NCI-H748 treated with DMSO at 0.1 percent for 48 hours (cell line): Measurements from ENCODE around the gene PKD2L1.
"Not testable (repeated sequence)": the region's sequence is repeated elsewhere in the genome, so short reads cannot be mapped to it uniquely, and the experiment has no call there.

Experiments used
- DNase-seq: peaks from one replicate; lab custom pipeline; 2025; lab: John Stamatoyannopoulos, UW

PKD2L1 gene

DNA sequence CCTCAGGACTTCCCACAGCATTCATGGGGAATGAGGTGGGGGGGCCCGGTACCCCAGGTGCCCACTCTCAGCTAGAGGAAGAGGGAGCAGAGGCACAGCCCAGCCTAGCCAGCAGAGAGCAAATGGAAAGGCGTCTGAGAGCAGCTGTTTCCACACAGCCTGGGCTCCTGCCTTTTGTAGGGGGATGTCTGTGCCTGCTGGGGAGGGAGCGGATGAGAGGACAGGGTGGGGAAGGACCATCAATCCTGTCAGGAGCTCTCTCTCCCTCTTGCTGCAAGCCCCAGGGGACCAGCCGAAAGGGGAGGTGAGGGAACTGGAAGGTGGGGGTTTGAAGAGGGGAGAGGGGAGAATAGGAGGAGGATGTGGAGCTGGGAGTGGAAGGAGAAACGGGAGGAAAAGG is at the start of gene PKD2L1:
Gene PKD2L1, minus strand, starts transcription at position 150 of the 400 bp plus-strand sequence. Its CDS starts 125 bp downstream, at position 25.
- DNase-seq = no peak

DNA sequence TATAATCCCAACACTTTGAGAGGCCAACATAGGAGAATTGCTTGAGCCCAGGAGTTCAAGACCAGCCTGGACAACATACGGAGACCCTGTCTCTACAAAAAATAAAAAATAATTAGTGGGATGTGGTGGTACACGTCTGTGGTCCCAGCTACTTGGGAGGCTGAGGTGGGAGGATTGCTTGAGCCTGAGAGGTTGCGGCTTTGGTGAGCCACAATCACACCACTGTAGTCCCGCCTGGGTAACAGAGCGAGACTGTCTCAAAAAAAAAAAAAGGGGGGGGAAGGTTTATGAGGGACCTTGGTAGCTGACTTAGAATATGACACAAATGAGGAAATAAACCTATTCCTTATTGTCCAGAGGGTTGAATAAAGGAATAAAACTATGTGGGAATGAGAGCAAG is 47.8 kb upstream of the PKD2L1 start:
- DNase-seq = no peak

DNA sequence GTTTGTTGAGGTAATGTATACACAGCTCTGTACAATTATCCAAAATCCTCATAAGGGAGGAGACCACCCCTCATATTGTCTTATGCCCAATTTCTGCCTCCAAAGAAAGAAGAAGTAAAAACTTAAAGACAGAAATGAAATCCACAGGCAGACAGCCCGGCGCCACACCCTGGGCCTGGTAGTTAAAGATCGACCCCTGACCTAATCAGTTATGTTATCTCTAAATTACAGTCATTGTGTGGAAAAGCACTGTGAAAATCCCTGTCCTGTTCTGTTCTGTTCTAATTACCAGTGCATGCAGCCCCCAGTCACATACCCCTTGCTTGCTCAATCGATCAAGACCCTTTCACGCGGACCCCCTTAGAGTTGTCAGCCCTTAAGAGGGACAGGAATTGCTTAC is 46.6 kb upstream of the PKD2L1 start:
- not testable (repeated sequence) for DNase-seq

DNA sequence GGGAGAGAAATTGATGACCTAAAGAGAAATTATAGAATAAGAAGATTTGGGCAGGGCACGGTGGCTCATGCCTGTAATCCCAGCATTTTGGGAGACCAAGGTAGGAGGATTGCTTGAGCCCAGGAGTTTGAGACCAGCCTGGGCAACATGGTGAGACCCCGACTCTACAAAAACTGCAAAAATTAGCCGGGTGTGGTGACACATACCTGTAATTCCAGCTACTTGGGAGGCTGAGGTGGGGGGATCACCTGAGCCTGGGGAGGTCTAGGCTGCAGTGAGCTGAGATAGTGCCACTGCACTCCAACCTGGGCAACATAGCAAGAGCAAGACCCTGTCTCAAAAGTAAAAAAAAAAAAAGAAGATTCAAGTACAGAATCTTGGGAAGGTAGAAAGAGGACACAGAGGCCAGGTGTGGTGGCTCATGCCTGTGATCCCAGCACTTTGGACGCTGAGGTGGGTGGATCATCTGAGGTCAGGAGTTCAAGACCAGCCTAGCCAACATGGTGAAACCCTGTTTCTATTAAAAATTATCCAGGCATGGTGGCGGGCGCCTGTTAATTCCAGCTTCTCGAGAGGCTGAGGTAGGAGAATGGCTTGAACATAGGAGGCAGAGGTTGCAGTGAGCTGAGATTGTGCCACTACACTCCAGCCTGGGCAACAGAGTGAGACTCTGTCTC is 44.8 kb upstream of the PKD2L1 start:
- DNase-seq = not testable (repeated sequence)

DNA sequence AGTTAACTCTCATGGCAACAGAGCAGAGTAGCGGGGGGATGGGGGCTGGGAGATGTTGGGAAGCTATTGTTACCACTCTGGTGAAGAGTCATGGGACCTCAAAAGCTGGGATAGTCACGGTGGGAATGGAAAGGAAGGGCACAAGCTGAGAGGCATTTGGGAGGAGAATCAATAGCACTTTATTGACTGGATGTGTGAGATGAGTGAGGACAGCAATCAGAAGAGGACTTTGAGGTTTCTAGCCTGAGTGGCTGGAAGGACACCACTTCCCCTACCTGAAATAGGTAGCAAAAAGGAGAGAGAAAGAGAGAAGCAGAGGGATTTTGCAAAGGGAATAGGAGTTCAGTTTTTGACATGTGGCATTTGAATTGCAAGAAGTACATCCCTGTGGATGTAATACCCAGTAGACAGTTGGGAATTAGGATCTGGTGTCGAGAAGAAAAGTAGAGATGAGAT is 44.2 kb upstream of the PKD2L1 start:
- peak; percentile 12 for DNase-seq

DNA sequence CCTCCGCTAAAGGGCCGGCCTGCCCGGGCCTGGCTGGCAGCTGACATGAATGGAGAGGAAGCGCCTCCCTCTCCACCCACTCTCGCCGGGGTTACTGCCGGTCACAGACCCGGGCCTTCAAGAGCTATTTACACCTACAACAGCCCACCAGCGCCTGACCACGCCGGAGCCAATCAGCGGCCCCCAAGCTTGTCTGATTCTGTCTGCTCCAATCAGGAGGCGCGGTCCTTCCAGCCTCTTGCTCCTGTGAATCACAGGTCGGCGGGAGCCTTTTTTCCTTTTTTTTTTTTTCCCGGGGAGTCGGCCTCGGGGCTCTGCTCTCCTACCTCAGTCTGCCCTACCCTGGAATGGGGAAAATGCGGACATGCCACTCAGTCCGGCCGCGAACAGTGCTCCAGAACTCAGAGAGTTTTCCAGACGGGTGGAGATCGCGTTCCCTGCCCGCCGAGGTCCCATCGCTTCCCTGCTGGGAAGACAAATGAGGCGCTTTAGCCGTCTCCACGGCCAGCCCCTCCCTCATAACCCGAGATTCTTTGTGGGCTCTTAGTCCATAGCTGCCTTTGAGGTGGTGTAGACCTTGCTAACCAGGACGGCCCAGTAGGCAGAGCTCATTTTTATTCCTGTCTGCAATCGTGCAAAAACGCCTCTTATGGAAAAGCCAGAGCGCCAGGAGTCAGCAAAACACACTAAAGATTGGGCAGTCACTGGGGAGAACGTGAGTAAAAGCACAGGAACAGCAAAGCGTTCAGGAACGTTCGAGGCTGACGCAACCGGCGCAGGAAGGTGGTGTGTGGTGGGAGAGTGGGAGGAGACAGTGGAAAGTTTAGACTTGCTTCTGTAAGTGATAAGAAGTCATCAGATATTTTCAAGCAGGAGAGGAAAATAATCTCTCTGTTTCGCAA is 43.5 kb upstream of the PKD2L1 start:
- peak; percentile 83 for DNase-seq

DNA sequence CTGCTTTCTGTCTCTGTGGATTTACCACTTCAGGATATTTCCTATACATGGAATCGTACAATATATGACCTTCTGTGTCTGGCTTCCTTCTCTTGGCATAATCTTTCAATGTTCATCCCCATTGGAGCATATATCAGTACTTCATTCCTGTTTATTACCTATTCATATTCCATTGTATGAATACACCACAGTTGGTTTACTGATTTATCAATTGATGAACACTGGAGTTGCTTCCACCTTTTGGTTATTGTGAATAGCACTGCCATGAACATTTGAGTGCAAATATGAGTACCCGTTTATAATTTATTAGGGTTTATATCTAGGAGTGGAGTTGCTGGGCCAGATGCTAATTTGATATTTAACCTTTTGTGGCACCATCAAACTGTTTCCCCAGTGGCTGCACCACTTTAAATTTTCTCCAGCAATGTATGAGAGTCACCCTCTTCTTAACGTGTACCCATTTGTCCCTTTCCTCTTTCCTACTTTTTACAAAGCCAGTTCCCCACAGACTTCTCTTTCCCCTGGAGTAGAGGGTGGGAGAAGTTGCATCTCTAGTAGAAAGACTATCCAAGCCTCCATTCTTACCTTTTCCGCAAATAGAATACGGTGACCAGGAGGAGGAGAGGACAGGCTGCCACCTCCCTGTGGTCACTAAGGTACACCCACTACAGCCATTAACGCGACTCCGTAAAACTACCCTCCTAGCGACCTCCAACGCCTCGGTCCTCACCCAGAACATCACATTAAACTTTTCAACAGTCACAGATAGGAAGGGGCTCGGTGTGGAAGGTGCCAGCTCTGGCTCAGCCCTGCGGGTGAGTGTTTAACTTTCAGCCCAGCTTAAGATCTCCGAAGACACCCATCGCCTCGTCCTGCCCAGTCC is 42.6 kb upstream of the PKD2L1 start:
- no peak for DNase-seq

DNA sequence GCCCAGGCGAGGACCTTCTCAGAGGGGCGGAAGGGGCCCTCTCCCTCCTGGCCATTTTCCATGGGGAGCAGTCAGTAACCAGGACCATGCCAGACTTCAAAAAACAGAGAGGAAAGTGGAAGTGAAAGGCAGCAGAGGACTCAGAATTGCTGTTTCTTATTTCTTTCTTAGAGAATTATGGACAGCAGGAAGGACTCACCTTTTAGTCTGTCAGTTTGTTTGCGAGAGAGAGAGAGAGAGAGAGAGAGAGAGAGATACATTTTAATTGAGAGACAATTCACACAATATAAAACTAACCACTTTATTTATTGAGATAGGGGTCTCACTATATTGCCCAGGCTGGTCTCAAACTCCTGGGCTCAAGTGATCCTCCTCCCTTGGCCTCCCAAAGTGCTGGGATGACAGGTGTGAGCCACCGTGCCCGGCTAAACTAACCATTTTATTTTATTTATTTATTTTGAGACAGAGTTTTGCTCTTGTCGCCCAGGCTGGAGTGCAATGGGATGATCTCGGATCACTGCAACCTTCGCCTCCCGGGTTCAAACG is 41.5 kb upstream of the PKD2L1 start:
- no peak for DNase-seq

DNA sequence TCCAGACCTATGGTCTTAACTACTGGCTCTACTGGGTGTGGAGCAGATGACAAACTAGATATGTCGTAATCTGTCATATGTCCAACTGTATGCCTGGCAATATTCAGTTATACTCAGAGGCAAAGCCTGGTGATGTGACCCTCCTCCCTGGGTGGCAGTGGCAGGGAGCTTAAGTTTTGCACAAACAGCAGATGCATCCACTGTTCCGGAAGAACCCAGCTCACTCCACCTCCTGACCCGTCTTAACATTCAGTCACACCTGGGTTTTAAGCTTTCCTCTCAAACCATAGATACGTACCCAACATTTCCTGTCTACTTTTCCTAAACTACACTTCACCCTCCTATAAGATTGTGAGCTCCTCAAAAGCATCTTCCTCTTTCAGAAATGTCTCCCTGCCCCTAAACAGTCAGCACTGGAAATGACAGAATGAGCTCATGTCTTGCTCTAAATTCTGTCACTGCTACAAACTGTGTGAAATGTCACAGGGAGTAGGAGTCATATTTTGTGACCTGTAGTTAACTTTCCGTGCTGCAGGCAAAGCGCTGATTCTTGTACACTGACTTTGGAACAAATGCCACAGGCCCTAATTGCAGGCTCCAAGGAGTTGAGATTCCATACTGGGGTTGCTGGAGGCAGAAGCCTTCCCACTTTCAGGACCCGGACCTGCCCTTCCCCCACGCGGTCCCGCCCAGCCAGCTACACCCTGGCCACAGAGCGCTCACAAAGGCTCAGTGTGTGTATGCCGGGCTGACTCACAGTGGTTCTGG is 40.9 kb upstream of the PKD2L1 start:
- DNase-seq = no peak

DNA sequence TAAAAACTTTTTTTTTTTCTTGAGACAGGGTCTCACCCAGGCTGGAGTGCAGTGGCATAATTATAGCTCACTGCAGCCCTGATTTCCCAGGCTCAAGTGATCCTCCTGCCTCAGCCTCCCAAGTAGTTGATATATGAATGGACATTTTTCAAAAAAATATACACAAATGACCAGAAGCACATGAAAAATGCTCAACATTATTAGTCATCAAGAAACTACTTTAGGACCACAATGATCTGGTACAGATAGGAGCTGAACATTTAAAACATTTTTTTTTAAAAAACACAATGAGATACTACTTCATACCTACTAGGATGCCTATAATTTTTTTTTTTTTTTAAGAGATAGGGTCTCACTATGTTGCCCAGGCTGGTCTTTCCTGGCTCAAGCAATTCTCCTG is 38.7 kb upstream of the PKD2L1 start:
- no peak for DNase-seq

DNA sequence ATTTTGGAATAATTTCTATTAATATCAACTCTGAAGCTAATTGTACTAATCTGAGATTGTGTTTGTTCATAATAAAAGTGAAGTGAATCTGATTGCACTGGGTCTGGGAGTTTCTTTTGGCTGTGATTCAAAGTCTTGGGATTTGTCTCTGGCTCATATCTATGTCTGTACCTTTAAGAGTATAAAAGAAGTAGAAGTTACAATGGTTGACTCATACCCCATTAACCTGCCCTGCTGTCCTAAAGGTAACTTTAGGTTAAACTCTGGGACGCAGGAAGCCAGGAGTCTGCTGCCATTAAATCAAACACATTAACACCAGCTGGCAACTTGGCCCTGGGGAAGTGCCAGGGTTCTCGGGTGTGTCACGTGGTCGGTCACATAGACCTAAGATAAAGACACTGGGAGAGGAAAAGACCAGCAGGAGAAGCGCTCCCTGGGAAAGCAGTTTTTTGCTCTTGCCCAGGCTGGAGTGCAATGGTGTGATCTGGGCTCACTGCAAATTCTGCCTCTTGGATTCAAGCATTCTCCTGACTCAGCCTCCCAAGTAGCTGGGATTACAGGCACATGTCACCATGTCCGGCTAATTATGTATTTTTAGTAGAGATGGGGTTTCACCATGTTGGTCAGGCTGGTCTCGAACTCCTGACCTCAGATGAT is 34.8 kb upstream of the PKD2L1 start:
- no peak for DNase-seq

DNA sequence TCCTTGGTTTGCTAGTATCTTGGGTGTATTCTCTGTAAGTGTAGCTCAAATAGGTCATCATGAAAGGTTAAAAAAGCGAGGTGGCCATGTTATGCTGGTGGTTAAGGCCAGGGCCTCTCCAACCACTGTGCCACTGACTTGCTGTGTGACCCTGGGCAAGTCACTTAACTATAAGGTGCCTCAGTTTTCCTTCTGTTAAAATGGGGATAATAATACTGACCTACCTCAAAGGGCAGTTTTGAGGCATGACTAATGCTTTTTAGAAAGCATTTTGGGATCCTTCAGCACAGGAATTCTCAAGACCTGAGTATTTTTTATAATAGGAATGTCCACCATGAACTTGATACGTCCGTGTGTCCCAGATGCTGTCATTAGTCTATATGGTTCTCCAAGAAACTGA is 34.1 kb upstream of the PKD2L1 start:
- no peak for DNase-seq

DNA sequence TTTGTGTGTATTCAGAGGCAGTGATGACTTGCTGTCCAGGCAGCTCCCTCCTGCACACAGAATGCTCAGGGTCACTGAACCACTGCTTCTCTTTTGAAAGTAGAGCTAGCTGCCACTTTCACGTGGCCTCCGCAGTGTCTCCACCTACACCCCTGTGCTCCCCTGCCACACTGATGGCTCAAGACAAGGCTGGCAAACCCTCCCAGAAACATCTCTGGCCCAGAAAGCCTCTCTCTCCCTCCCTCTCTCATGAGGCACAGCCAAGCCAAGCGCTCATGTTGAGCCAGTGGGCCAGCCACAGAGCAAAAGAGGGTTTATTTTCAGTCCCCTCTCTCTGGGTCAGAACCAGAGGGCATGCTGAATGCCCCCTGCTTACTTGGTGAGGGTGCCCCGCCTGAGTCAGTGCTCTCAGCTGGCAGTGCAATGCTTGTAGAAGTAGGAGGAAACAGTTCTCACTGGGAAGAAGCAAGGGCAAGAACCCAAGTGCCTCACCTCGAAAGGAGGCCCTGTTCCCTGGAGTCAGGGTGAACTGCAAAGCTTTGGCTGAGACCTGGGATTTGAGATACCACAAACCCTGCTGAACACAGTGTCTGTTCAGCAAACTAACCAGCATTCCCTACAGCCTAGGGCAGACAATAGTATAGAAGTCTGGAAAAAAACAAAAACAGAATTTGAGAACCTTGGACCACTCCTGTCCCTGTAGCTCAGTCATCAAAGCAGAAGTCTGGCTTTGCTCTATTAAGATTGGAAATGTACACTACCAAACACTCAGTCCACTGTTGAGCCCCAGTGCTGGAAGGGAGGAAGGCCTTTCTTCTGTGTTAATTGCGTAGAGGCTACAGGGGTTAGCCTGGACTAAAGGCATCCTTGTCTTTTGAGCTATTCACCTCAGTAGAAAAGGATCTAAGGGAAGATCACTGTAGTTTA is 32.8 kb upstream of the PKD2L1 start:
- no peak for DNase-seq

DNA sequence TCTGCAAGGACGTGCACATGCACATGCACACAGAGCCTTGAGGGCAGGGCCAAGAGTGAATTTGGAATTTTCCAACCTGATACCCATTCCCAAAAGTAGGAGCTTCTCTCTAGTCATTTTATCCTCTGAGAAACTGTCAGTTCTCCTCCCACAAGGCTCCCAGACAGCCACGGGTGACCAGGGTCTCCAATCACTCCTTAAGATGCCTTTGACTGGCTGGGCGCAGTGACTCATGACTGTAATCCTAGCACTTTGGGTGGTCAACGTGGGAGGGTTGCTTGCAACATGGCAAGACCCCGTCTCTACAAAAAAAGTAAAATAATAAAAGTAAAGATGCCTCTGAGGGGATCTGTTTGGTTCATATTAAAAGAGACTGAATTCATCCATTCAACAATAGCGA is 30.2 kb upstream of the PKD2L1 start:
- no peak for DNase-seq

DNA sequence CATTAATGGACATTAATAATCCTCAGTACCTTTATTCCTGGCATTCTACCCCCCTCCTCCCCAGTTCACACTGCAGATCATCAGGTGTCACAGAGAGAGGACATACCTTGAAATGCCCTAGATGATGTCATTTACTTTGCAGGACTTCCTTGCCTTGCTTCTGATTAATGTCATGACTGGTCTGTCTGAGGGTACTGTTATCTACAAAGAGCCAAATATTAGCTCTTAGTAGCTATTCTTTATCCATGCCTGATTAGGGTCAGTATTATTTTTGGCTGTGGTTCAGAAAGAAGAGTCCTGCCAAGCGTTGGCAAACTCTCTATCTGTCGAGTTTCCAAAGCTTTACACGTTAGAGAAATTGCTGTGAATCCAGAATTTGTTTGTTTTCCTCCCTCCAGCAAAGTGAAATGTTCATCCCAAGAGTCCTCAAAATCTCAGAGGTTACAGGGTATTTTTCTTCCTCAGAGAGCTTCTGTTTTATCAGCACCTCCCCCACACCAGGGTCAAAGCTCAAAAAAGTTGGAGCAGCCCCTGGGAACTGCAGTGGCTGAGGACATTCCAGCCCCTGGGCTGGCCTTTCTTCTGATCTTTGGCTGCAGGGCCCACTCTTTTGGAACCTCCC is 29.6 kb upstream of the PKD2L1 start:
- no peak for DNase-seq

DNA sequence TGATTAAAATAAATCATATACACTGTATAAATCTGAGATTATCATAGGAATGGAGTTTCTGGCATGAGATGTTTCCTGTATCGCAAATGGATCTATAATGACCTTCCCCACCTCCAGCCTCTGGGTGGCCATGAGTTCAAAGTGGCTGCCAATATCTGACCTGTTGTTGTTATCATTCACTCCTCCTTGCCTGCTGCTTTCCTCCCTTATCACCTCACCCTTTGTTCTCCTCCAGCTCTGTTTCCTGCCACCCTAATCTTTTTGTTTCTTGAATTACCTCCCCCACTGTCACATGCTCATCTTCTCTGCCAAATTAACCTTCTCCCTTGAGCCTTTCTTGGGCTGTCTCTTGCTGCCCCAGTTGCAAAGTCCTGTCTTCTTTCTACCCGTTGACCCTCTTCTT is 29.0 kb upstream of the PKD2L1 start:
- no peak for DNase-seq

DNA sequence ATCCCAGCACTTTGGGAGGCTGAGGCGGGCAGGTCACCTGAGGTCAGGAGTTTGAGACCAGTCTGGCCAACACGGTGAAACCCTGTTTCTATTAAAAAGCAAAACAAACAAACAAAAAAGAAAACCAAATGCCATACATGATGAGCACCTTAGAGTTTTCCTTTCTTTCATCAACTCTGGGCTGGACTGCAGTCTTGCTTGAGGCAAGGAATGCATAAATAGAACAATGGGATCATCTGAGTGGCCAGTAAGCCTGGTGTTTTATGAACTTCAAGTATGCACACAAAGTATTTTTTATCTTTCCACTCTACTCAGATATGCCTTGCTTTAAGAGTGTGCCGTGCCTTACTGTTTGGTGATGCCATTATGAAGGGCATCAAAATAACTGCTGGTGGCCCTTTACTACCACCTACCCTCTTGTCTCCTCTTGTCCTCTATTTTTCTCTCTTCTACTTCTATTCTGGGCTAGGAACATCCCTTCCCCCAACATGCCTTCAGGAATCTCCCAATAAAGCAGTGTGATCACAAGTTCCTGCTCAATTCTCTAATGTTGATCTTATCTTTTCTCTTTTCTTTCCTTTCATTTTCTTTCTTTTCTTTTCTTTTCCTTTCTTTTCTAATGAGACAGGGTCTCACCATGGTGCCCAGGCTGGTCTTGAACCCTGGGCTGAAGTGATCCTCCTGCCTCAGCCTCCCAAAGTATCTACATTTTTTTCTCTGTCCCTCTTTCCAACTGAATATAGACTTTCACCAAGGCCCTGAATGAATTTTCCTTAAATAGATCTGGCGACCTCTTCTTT is 27.2 kb upstream of the PKD2L1 start:
- DNase-seq = no peak
